AG09309 (cell line): Measurements from ENCODE around the gene PHC2.

Experiments used
- DNase-seq: peaks from one replicate; pipeline ENCODE4 v3.0.0-alpha.2; 2010; ENCODE audit warnings: low read depth
- H3K4me3 ChIP-seq: 2 replicates; pipeline ENCODE4 v1.5.1; 2011; ENCODE audit warnings: mild to moderate bottlenecking, low read depth, low read length, moderate library complexity; ENCODE audit not compliant: control insufficient read depth
- CTCF ChIP-seq: IDR thresholded peaks from 2 replicates; pipeline ENCODE4 v1.5.1; 2011; ENCODE audit warnings: mild to moderate bottlenecking, low read depth, low read length, inconsistent platforms; ENCODE audit not compliant: insufficient read depth, control insufficient read depth; ENCODE audit errors: missing control alignments

Gene PHC2

GRCh38 chr1:33305816-33306652 is 124.9 kb downstream of the PHC2 start:
- DNase-seq, result no peak
- no peak overlapping the region for H3K4me3 ChIP-seq
- no peak for TF ChIP-seq CTCF

DNA sequence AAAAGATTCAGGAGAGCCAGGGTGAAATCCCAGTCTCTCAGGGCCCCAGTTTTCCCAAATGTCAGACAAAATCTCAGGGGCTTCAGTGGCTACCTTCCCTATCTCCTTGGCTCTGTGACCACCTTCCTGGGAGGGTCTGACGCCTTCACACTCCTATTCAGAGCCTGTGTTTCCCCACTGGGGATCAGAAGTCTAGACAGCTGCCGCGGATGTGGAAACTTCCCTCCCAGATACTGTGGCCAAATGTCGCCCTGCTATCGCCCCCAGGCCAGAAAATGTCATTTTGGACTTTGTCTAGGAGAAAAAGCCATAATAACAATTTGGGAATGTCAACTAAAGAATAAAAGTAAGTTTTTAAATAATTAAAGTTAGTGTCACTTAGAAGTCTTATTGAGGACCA is 125.9 kb downstream of the PHC2 start:
- no peak for TF ChIP-seq CTCF
- no peak for DNase-seq
- no peak overlapping the region for H3K4me3 ChIP-seq

DNA sequence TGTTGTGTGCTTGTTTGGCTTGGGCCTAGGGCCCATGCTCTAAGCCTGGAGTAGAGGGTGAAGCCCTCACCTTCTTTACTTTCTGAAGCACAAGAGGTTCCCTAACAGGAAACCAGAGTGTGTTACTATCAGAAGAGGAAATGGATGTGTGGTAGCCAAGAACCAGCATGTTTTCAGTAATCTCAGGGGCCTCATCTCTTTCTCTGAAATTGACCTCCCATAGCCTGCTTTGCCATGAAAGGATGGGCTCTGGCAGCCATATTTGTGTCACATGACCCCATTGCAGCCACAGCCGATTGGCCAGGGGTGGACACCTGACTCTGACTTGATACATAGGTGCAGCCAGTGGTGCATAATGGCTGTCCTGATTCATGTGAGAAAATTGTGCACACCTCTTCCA is 128.6 kb downstream of the PHC2 start:
- H3K4me3 ChIP-seq, result no peak overlapping the region
- no peak for DNase-seq
- no peak for TF ChIP-seq CTCF

DNA sequence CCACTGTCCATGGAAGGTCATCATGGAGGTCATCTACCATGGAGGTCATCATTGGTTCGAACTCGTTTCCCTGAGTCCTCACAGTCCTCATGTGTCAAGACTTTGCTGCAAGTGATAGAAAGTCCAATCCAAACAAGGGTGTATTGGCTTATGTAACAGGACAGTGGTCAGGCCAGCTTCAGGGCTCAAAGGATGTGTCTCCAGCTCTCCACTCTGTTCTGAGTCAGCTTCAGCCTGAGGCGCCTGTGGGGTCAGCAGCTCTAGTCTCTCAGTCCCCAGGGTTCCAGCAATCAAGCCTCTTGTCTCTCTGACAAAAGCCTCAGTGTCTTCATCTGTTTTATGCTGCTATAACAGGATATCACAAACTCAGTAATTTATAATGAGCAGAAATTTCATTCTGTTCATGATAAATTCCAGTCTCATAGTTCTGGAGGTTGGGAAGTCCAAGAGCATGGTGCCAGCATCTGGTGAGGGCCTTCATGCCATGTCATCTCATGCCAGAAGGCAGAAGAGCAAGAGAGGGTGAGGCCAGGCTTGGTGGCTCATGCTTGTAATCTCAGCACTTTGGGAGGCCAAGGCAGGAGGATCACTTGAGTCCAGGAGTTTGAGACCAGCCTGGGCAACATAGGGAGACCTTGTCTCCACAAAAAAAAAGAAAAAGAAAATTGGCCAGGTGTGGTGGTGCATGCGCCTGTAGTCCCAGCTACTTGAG is 129.5 kb downstream of the PHC2 start:
- no peak overlapping the region for H3K4me3 ChIP-seq
- TF ChIP-seq CTCF, result no peak
- no peak for DNase-seq

- no peak overlapping the region for H3K4me3 ChIP-seq
- peak; percentile 56 for DNase-seq
- TF ChIP-seq CTCF, result no peak
Observed at GRCh38 chr1:33300673-33301072, 130.2 kb downstream of the PHC2 start.

- DNase-seq, result no peak
- no peak for TF ChIP-seq CTCF
- H3K4me3 ChIP-seq, result no peak overlapping the region
Observed at GRCh38 chr1:33299461-33300155, 131.3 kb downstream of the PHC2 start.
